Transverse colon (tissue), 4 donors: Measurements from ENCODE around the gene ALOXE3. TPM values are rescaled to one million over a fixed set of nuclear protein-coding genes. Genes with fewer than 3 reads are reported as not detected.

Experiments
- DNase-seq: peaks from one replicate; pipeline ENCODE4 v3.0.0-alpha.2; 2019
- H3K27ac ChIP-seq, 4 donors: fragments of 200-600 bp; sonication (generic); 2 replicates each; pipeline ENCODE4 v1.5.1; 2016 to 2018; ENCODE audit warnings: inconsistent platforms in 4 of 4
- H3K27me3 ChIP-seq: fragments of 200-600 bp; sonication (generic); 2 replicates; pipeline ENCODE4 v1.5.1; 2017; ENCODE audit warnings: inconsistent platforms
- H3K36me3 ChIP-seq, 4 donors: fragments of 200-600 bp; sonication (generic); 2 replicates each; pipeline ENCODE4 v1.5.1; 2017 to 2019; ENCODE audit warnings: inconsistent platforms in 4 of 4
- H3K4me1 ChIP-seq, 4 donors: fragments of 200-600 bp; sonication (generic); 2 replicates each; pipeline ENCODE4 v1.5.1; 2017 to 2020; ENCODE audit warnings: inconsistent platforms in 4 of 4
- H3K4me3 ChIP-seq, 4 donors: fragments of 200-600 bp; sonication (generic); 1 replicate in 1 of 4; 2 replicates in 3 of 4; pipeline versions ENCODE4 v1.5.1 to v1.6.1; 2017 to 2019; ENCODE audit warnings: inconsistent platforms in 4 of 4
- H3K9me3 ChIP-seq, 2 donors: fragments of 200-600 bp; sonication (generic); 2 replicates each; pipeline ENCODE4 v1.5.1; 2017 to 2019; ENCODE audit warnings: inconsistent platforms in 2 of 2
- CTCF ChIP-seq, 5 experiments: fragments of 200-600 bp in 3 of 5; fragments of 450-650 bp in 2 of 5; sonication (generic) in 3 of 5; IDR thresholded peaks; 1 replicate in 2 of 5; 2 replicates in 3 of 5; pipeline ENCODE4 v1.5.1; 2016 to 2017; ENCODE audit warnings: antibody characterized with exemption in 5 of 5, inconsistent platforms in 3 of 5, mild to moderate bottlenecking in 2 of 5, moderate library complexity in 1 of 5
- EP300 ChIP-seq: sonication (generic); formaldehyde crosslinking; IDR thresholded peaks from one replicate; pipeline ENCODE4 v1.6.1; 2017; ENCODE audit warnings: antibody characterized with exemption, low read depth
- POLR2A ChIP-seq: fragments of 450-650 bp; IDR thresholded peaks from one replicate; pipeline ENCODE4 v1.6.1; 2016; ENCODE audit warnings: antibody characterized with exemption, mild to moderate bottlenecking, moderate library complexity
- POLR2AphosphoS5 ChIP-seq, 3 donors: sonication (generic); formaldehyde crosslinking; IDR thresholded peaks; one replicate each; pipeline ENCODE4 v1.6.1; 2016; ENCODE audit warnings: antibody characterized with exemption in 3 of 3
- WGBS, 2 donors: methylation state at CpG; one replicate each; pipeline ENCODE4 v1.1.5; 2018; ENCODE audit warnings: low coverage in 1 of 2; 5-methylcytosine and 5-hydroxymethylcytosine counted together
- in situ Hi-C, 4 donors: fragments of 200-750 bp; cut with MboI; loops; one replicate each; pipeline versions ENCODE4 v1.15.0 to v1.15.1; 2017; ENCODE audit warnings: low sequenced_read_pairs in 3 of 4, low pct_ligation_motif_present in 1 of 4, low pct_unique_long_range_greater_than_20kb in 1 of 4
- intact Hi-C: fragments of 100-400 bp; cut with DNase I; formaldehyde crosslinking; loops from one replicate; pipeline ENCODE4 v1.15.1; 2023; ENCODE audit warnings: low total_unique reads
- total RNA-seq, 4 donors: library from RNA; depleted of rRNA; stranded (reverse); fragments of >200 nt; gene quantifications; one replicate each; pipeline ENCODE4 v1.1.0, GENCODE V29; 2016

ALOXE3 gene
- total RNA-seq, 4 donors from 2014 or later: 0.79 TPM; not detected in 3

- Histone ChIP-seq H3K9me3 (no peaks in the 10 kb centered on the region), H3K4me1 (peaks cover 33 to 66% (median 47%) of the 10 kb centered on the region in 4 donors), H3K36me3 (peaks cover 0 to 3% (median 0%) of the 10 kb centered on the region in 4 donors), H3K27ac (peak overlapping the region; percentile 93 to 100 (median 97)), H3K27me3 (no peaks in the 10 kb centered on the region), H3K4me3 (no peak overlapping the region)
- intact Hi-C loops: no loop called here
- WGBS, 2 donors: 71% methylated on average over 4 of the region's 4 CpGs; no CpG with 5 or more reads in 1 of the 2 donors
- DNase-seq: no peak
- no peak for TF ChIP-seq CTCF (IDR thresholded peaks at IDR 0.05)
- TF ChIP-seq POLR2A: no peak
- no peak for TF ChIP-seq EP300
- no peak for TF ChIP-seq POLR2AphosphoS5 (IDR thresholded peaks at IDR 0.05)
- in situ Hi-C loops: no loop called here
These were observed 41.3 kb upstream of the ALOXE3 start for GRCh38 chr17:8159459-8160223.

GRCh38 chr17:8159032-8159400 is 40.7 kb upstream of the ALOXE3 start:
- peak overlapping the region; percentile 93 to 100 (median 97) for H3K27ac ChIP-seq
- no peak for DNase-seq
- in situ Hi-C loops (no loop called here), intact Hi-C loops (no loop called here)
- H3K36me3 ChIP-seq: peaks cover 0 to 3% (median 0%) of the 10 kb centered on the region in 4 donors
- peaks cover 28 to 63% (median 42%) of the 10 kb centered on the region in 4 donors for H3K4me1 ChIP-seq
- WGBS, 2 donors: 57 to 67% methylated on average over 3 of the region's 3 CpGs
- no peaks in the 10 kb centered on the region for H3K9me3 ChIP-seq
- no peak overlapping the region for H3K4me3 ChIP-seq
- no peaks in the 10 kb centered on the region for H3K27me3 ChIP-seq
- TF ChIP-seq EP300 (no peak), POLR2AphosphoS5 (IDR thresholded peaks at IDR 0.05) (no peak), POLR2A (no peak), CTCF (IDR thresholded peaks at IDR 0.05) (no peak)

- in situ Hi-C loops (no loop called here), intact Hi-C loops (no loop called here)
- DNase-seq: peak; percentile 97
- Histone ChIP-seq H3K4me1 (peaks cover 22 to 63% (median 42%) of the 10 kb centered on the region in 4 donors), H3K36me3 (peaks cover 0 to 3% (median 0%) of the 10 kb centered on the region in 4 donors), H3K27ac (peak overlapping the region; percentile 93 to 100 (median 97)), H3K4me3 (no peak overlapping the region), H3K9me3 (no peaks in the 10 kb centered on the region), H3K27me3 (no peaks in the 10 kb centered on the region)
- 40 to 46% methylated on average over 2 to 20 of the region's 20 CpGs for WGBS, 2 donors
- no peak for TF ChIP-seq EP300
- peak in 2 of 3 donors; percentile 68 to 77 for TF ChIP-seq POLR2AphosphoS5 (IDR thresholded peaks at IDR 0.05)
- TF ChIP-seq CTCF (IDR thresholded peaks at IDR 0.05): peak; percentile 91 to 99 (median 96)
- TF ChIP-seq POLR2A: peak; percentile 35
These were observed 40.1 kb upstream of the ALOXE3 start for GRCh38 chr17:8158267-8159031.
